ENCODE data around the gene RPS27L.

The RPS27L gene

DNA sequence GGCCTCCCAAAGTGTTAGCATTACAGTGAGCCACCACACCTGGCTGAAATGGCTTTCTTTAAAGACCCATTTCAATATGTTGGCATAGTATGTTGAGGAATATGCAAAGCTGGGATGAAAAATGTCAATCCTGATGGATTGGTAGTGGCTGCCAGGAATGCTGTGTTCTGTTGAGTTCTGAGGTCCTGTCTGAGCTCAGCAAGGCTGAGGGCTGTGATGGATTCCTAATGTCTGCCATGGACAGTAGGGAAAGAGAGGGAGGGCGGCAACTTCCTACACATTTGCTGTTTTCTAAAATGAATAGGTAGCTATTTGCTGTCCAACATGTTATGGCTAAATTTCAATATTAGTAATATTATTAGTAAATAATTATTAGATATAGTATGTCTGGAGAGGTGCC is 40.3 kb upstream of the RPS27L start:
- TF ChIP-seq, protein P1, sequence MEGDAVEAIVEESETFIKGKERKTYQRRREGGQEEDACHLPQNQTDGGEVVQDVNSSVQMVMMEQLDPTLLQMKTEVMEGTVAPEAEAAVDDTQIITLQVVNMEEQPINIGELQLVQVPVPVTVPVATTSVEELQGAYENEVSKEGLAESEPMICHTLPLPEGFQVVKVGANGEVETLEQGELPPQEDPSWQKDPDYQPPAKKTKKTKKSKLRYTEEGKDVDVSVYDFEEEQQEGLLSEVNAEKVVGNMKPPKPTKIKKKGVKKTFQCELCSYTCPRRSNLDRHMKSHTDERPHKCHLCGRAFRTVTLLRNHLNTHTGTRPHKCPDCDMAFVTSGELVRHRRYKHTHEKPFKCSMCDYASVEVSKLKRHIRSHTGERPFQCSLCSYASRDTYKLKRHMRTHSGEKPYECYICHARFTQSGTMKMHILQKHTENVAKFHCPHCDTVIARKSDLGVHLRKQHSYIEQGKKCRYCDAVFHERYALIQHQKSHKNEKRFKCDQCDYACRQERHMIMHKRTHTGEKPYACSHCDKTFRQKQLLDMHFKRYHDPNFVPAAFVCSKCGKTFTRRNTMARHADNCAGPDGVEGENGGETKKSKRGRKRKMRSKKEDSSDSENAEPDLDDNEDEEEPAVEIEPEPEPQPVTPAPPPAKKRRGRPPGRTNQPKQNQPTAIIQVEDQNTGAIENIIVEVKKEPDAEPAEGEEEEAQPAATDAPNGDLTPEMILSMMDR (conservative IDR thresholded peaks at IDR 0.05; ENCODE audit: low read length), result no peak
- no peak for DNase-seq (ENCODE audit: low read depth)
- H3K4me3 ChIP-seq (ENCODE audit: low read length), result no peak overlapping the region

DNA sequence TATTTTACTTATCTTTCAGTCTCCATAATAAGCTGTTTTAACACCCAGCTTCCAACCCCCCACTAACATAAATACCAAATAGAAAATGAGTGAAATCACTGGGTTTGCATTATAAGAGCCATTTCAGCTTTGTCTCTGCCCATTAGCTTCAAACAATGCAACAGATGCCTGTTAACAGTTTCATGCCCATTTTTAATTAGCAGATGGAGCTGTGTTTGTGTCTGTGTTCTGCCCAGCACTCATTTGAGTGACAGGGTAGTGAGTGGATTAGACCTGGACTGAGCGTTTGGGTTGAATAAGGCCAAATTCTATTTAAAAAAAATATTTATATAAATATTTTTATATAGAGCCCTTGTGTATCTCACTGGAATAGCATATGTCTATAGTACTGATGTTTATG is 39.6 kb upstream of the RPS27L start:
- TF ChIP-seq, protein P1 (conservative IDR thresholded peaks at IDR 0.05; ENCODE audit: low read length), result no peak
- DNase-seq (ENCODE audit: low read depth), result no peak
- H3K4me3 ChIP-seq (ENCODE audit: low read length), result no peak overlapping the region

DNA sequence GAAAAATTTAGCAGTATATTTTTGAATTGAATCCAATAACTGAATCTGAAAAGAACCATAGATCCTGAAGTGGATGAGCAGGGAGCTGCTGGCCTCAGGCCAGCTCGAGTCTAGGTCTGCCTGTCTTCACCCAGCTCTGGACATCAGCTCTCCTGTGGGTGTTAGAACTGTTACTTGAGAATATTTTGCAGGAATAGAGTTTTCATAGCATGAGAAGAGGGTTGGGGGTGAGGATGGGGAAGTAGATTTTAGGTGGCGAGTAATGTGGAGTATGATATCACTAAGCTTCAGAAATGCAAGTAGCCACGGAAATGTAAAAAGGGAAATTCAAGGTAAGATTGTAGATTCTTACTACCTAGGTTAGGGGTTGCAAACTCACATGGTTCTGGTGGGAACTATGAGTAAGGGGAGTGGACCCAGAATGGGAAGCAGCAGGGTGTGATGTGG is 38.3 kb upstream of the RPS27L start:
- DNase-seq (ENCODE audit: low read depth), result no peak
- TF ChIP-seq, protein P1 (conservative IDR thresholded peaks at IDR 0.05; ENCODE audit: low read length), result no peak
- no peak overlapping the region for H3K4me3 ChIP-seq (ENCODE audit: low read length)

DNA sequence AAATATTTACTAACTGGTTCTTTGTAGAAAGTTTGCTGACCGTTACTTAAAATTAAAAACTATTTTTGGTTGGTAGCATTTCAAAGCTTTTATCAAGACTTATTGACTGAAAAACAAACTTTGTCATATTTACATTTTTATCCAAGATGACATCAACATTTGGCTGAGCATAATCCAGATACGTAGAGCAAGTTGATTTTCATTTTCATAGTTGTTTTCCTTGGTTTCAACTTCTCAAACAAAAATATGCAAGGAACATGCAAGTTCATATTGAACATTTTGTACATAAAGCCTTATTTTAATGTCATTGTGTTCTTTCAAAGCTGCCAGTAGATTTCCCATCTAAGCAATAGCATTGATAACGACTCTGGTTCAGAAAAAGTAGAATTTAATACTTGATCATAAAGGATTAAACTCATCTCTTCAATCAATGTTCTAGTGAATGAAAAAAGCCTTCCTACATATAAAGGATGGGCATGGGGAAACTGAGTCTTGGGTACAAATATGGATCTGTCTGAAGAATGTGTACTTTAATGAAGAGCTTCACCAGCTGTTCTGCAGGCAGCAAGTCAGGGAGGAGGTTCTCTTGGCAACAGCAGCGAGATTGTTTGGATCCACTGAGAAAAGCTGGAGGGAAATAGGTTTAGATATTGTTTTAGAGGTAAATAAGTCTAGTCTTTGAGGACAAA is 37.7 kb upstream of the RPS27L start:
- DNase-seq (ENCODE audit: low read depth), result no peak
- no peak overlapping the region for H3K4me3 ChIP-seq (ENCODE audit: low read length)
- TF ChIP-seq, protein P1 (conservative IDR thresholded peaks at IDR 0.05; ENCODE audit: low read length), result no peak

DNA sequence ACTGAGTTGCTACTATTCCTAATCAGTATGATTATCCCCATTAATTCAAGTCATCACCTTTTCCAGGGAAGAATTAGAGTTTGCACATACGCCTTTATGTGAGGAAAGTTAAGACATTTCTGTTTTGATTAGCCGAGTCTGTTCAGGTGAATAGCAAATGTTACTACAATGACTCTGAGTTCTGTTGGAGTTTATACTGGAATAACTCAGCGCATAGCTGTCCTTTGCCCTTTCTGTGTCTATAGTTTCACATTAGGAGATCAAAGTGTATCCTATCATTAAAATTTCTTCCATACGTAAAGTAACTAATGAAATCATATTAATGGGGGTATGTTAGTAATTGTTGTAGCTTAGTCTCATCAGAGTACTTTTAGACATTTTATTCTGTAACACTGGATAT is 37.0 kb upstream of the RPS27L start:
- no peak overlapping the region for H3K4me3 ChIP-seq (ENCODE audit: low read length)
- no peak for DNase-seq (ENCODE audit: low read depth)
- TF ChIP-seq, protein P1 (conservative IDR thresholded peaks at IDR 0.05; ENCODE audit: low read length), result no peak

DNA sequence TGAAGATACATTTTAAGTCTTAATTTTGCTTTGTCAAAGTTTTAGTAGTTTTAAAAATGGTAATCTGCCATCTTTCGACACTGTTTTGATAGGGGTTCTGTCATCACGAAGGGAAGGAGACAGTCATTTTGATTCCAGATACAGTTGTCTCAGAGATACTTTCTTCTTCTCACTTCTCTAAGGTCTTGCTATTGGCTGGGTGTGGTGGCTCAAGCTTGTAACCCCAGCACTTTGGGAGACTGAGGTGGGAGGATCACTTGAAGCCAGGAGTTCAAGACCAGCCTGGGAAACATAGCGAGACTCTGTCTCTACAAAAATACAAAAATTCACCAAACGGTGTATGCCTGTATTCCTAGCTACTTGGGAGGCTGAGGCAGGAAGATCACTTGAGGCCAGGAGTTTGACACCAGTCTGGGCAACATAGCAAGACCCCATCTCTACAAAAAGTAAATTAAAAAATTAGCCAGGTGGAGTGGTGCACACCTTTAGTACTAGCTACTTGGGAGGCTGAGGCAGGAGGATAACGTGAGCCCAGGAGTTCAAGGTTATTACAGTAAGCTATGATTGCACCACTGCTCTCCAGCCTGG is 35.4 kb upstream of the RPS27L start:
- H3K4me3 ChIP-seq (ENCODE audit: low read length), result no peak overlapping the region
- TF ChIP-seq, protein P1 (conservative IDR thresholded peaks at IDR 0.05; ENCODE audit: low read length), result no peak
- no peak for DNase-seq (ENCODE audit: low read depth)

Data from AG10803 (cell line).